Fibroblast of lung (primary cell): Measurements from ENCODE around the gene PAFAH2.
"Not testable (repeated sequence)": the region's sequence is repeated elsewhere in the genome, so short reads cannot be mapped to it uniquely, and the experiment has no call there.

Experiments used
- CTCF ChIP-seq, 2 donors: IDR thresholded peaks in 1 of 2; conservative IDR thresholded peaks in 1 of 2; 1 replicate in 1 of 2; 2 replicates in 1 of 2; pipeline ENCODE4 v1.5.1; 2011 to 2012; ENCODE audit warnings: low read length in 2 of 2, control low read depth in 1 of 2, inconsistent platforms in 1 of 2, low read depth in 1 of 2, mild to moderate bottlenecking in 1 of 2
- EZH2 ChIP-seq: IDR thresholded peaks from 2 replicates; pipeline ENCODE4 v1.5.1; 2012; ENCODE audit warnings: low read length, control low read depth, mild to moderate bottlenecking; ENCODE audit errors: missing control alignments

GRCh38 chr1:25932811-25933400 is 65.0 kb downstream of the PAFAH2 start:
- TF ChIP-seq CTCF (conservative IDR thresholded peaks at IDR 0.05 in 1 of 2, IDR thresholded peaks at IDR 0.05 in 1 of 2; ENCODE audit: low read depth in 1 of 2, low read length in 2 of 2); EZH2: not testable (repeated sequence)
